ENCODE measurements around the gene CREB3L2. TPM values are rescaled to one million over a fixed set of nuclear protein-coding genes. Genes with fewer than 3 reads are reported as not detected.
"Not testable (repeated sequence)": the region's sequence is repeated elsewhere in the genome, so short reads cannot be mapped to it uniquely, and the experiment has no call there.

The CREB3L2 gene
- polyA plus RNA-seq, 1 of the 3 experiments (the other 2 are of a cell fraction), result 22.9 TPM

- Histone ChIP-seq H3K4me2 (no peak overlapping the region), H2AFZ (ENCODE audit: low read depth) (no peak overlapping the region), H3F3A (replicated peaks; ENCODE audit: insufficient read depth) (no peaks in the 10 kb centered on the region), H3K9me3 (no peaks in the 10 kb centered on the region), H3K9ac (no peak overlapping the region), H3K4me1 (ENCODE audit: control insufficient read depth in 1 of 2, insufficient read depth in 2 of 2, low read depth in 1 of 2, low read length in 1 of 2) (no peaks in the 10 kb centered on the region), H4K20me1 (ENCODE audit: insufficient read depth) (no peaks in the 10 kb centered on the region), H3K4me3 (ENCODE audit: low read depth in 2 of 2, low read length in 1 of 2) (no peak overlapping the region), H3K27ac (ENCODE audit: low read depth in 2 of 2, low read length in 1 of 2) (no peak overlapping the region), H3K79me2 (ENCODE audit: insufficient read depth) (no peaks in the 10 kb centered on the region), H3K36me3 (replicated peaks in 1 of 2; ENCODE audit: control insufficient read depth in 1 of 2, insufficient read depth in 2 of 2, low read length in 1 of 2) (no peaks in the 10 kb centered on the region), H3K27me3 (ENCODE audit: insufficient read depth) (no peaks in the 10 kb centered on the region), H3K9me2 (no peaks in the 10 kb centered on the region)
- DNase-seq, result no peak
- TF ChIP-seq SIN3A (IDR thresholded peaks at IDR 0.05; ENCODE audit: borderline replicate concordance, low read depth, low read length) (no peak), USF1 (IDR thresholded peaks at IDR 0.05; ENCODE audit: borderline replicate concordance, low read depth) (no peak), IRF3 (IDR thresholded peaks at IDR 0.05; ENCODE audit: low read depth, low read length) (no peak), RCOR1 (IDR thresholded peaks at IDR 0.05; ENCODE audit: low read length) (no peak), MXI1 (IDR thresholded peaks at IDR 0.05; ENCODE audit: low read depth, low read length) (no peak), RAD21 (IDR thresholded peaks at IDR 0.05; ENCODE audit: low read length) (no peak), FOXM1 (IDR thresholded peaks at IDR 0.05; ENCODE audit: low read depth) (no peak), TAF1 (IDR thresholded peaks at IDR 0.05; ENCODE audit: borderline replicate concordance, low read depth, low read length) (no peak), TCF12 (IDR thresholded peaks at IDR 0.05) (no peak), PBX3 (IDR thresholded peaks at IDR 0.05) (no peak), RXRA (IDR thresholded peaks at IDR 0.05; ENCODE audit: borderline replicate concordance, low read depth) (no peak), GABPA (IDR thresholded peaks at IDR 0.05; ENCODE audit: low read depth) (no peak), EP300 (IDR thresholded peaks at IDR 0.05; ENCODE audit: borderline replicate concordance in 1 of 2, low read depth in 1 of 2, low read length in 1 of 2) (no peak), REST (IDR thresholded peaks at IDR 0.05; ENCODE audit: low read depth, low read length) (no peak), SMC3 (IDR thresholded peaks at IDR 0.05; ENCODE audit: low read depth, low read length) (no peak), FOXJ3 (CRISPR knock-in tag; IDR thresholded peaks at IDR 0.05) (no peak), FOSL2 (IDR thresholded peaks at IDR 0.05; ENCODE audit: borderline replicate concordance, low read depth) (no peak)
- ChIA-PET CTCF (interaction anchor here (1.0 to 6.4 kb wide), 6 partner anchors 13 to 724 kb away, joined by 3 to 60 read pairs (median 8); partner anchors contain the start of gene CREB3L2), POLR2A (no interaction called here)
- WGBS (ENCODE audit: low lambda C conversion rate), result 59% methylated on average over 1 of the region's 1 CpG
These were observed 12.8 kb upstream of the CREB3L2 start for GRCh38 chr7:138014686-138015085.

GRCh38 chr7:138014201-138014600, 12.3 kb upstream of the CREB3L2 start:
- CTCF ChIA-PET, result interaction anchor here (1.2 to 6.4 kb wide), 4 partner anchors 12 to 725 kb away, joined by 5 to 60 read pairs (median 28); partner anchors contain the start of gene CREB3L2
- H2AFZ ChIP-seq (ENCODE audit: low read depth); H3K4me3 ChIP-seq (ENCODE audit: low read depth in 2 of 2, low read length in 1 of 2); H3K4me1 ChIP-seq (ENCODE audit: control insufficient read depth in 1 of 2, insufficient read depth in 2 of 2, low read depth in 1 of 2, low read length in 1 of 2); H3K79me2 ChIP-seq (ENCODE audit: insufficient read depth); DNase-seq; H3K27me3 ChIP-seq (ENCODE audit: insufficient read depth); H4K20me1 ChIP-seq (ENCODE audit: insufficient read depth); POLR2A ChIA-PET; H3F3A ChIP-seq (replicated peaks; ENCODE audit: insufficient read depth); H3K9me3 ChIP-seq; H3K4me2 ChIP-seq; H3K9ac ChIP-seq; H3K9me2 ChIP-seq; H3K27ac ChIP-seq (ENCODE audit: low read depth in 2 of 2, low read length in 1 of 2); H3K36me3 ChIP-seq (replicated peaks in 1 of 2; ENCODE audit: control insufficient read depth in 1 of 2, insufficient read depth in 2 of 2, low read length in 1 of 2): not testable (repeated sequence)
- WGBS (ENCODE audit: low lambda C conversion rate), result 43% methylated on average over 4 of the region's 4 CpGs

Data from SK-N-SH (cell line).